GM21526 (cell line): ENCODE results near the gene KAZALD1.
A peak's percentile ranks its signal among the peaks of the same experiment; 100 is the strongest.
"Not testable (repeated sequence)": the region's sequence is repeated elsewhere in the genome, so short reads cannot be mapped to it uniquely, and the experiment has no call there.

Experiments used
- ATAC-seq: cut with Tn5 transposase; IDR thresholded peaks from one replicate; pipeline ENCODE4 v1.9.1; 2021; ENCODE audit warnings: moderate library complexity; ENCODE audit not compliant: unreplicated experiment, low FRiP score

The KAZALD1 gene

GRCh38 chr10:101029520-101030295, 32.1 kb upstream of the KAZALD1 start:
- no peak for ATAC-seq

GRCh38 chr10:101030496-101031127, 31.2 kb upstream of the KAZALD1 start:
- ATAC-seq, result no peak

GRCh38 chr10:101031128-101031795, 30.5 kb upstream of the KAZALD1 start, which contains the start of the genes PDZD7 and SFXN3:
Gene PDZD7 (minus strand): TSS chr10:101031129. CDS start chr10:101030219, 910 bp downstream.
Gene SFXN3 (plus strand): TSS chr10:101031234. CDS start chr10:101034695, 3,461 bp downstream.
- ATAC-seq, result peak; percentile 83

GRCh38 chr10:101031796-101032636, 29.8 kb upstream of the KAZALD1 start:
- ATAC-seq, result no peak

GRCh38 chr10:101032637-101033224, 29.1 kb upstream of the KAZALD1 start:
- ATAC-seq, result no peak

- ATAC-seq, result no peak
Measured at GRCh38 chr10:101033276-101033675, 28.5 kb upstream of the KAZALD1 start.

- not testable (repeated sequence) for ATAC-seq
Measured at GRCh38 chr10:101034404-101034803, 27.4 kb upstream of the KAZALD1 start.

GRCh38 chr10:101035314-101035713, 26.5 kb upstream of the KAZALD1 start:
- no peak for ATAC-seq

DNA sequence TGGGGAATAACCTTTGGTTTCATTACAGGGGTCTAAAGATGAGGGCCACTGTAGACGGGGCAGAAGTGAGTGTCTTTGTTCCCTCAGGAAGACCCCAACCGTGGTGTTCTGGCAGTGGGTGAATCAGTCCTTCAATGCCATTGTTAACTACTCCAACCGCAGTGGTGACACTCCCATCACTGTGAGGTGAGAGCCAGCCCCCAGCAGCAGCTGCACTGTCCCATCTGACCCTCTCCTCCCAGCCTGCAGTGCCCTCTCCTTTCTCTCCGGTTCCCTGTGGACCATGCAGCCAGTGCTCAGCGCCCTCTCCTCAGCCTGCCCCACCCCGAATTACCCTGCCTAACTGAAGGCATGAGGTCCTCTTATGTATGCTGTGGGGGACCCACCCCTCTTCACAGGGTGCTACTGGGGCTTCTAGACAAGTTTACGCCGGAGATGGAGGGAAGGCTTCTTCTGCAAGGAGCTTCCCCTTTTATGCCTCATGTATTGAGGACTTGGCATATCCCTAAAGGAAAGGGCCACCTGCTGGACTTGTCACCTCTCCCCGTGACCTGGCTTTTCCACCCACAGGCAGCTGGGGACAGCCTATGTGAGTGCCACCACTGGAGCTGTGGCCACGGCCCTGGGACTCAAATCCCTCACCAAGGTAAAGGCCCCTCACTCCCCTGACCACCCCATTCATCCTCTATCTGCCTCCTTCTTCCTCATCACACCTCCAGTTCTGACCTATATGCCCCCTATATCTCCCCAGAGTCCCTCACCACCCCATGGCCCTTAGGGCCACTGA, 25.7 kb upstream of the KAZALD1 start:
- ATAC-seq, result no peak

GRCh38 chr10:101036726-101037125, 25.1 kb upstream of the KAZALD1 start:
- ATAC-seq, result no peak

- no peak for ATAC-seq
Measured at GRCh38 chr10:101038484-101038883, 23.3 kb upstream of the KAZALD1 start.

DNA sequence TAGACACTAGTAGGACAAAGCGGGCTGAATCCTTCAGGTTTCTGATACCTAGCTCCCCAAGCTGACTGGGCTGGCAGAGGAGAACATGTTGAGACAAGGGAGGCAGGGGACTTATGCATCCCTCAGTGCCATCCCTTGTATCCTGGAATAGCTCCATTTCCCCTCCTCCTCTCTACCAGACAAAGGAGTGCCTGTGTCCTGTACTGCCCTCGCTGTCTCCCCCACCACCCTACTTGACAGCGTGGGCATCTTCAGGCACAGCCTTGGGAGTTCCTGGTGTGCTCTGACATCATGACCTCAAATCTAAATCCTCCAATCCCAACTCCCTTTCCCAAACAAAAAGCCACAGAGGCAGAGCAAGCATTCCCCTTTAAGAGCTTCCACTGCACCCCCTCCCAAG, 21.7 kb upstream of the KAZALD1 start:
- no peak for ATAC-seq

DNA sequence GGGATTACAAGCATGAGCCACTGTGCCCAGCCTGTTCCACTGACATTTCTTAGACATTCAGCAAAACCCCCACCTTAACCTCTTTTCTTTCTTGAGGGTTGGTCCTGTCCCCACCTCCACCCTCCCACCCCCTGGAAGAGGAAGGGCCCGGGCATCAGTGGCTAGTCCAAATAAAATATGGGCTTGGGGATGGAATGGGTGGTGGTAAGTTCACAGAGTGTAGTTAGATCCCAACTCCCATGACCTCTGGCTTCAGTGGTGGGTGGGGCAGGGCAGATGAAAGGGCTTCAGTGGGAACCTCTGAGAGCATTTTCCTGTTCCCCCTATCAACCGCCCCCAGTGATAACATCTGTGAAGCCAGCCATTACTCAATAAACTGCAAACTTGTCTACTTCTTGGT, 20.9 kb upstream of the KAZALD1 start:
- no peak for ATAC-seq

DNA sequence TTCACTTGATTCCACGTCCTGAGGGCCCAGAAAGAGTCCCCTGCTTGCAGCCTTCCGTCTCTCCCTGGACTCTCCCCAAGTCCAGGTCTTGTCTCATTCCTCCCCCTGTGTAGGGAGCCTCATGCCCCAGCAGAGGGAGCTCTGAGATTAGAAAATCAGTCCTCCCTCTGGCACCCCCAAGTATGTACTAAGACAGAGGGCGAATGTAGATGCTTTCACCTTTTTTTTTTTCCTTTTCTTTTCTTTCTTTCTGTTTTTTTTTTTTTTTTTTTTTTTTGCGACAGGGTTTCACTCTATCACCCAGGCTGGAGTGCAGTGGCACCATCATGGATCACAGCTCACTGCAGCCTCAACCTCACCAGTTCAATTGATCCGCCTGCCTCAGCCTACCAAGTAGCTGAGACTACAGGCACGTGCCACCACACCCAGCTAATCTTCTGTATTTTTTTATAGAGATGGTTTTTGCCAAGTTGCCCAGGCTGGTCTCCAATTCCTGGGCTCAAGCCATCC, 20.5 kb upstream of the KAZALD1 start:
- peak; percentile 60 for ATAC-seq

GRCh38 chr10:101042118-101042517, 19.7 kb upstream of the KAZALD1 start:
- no peak for ATAC-seq

DNA sequence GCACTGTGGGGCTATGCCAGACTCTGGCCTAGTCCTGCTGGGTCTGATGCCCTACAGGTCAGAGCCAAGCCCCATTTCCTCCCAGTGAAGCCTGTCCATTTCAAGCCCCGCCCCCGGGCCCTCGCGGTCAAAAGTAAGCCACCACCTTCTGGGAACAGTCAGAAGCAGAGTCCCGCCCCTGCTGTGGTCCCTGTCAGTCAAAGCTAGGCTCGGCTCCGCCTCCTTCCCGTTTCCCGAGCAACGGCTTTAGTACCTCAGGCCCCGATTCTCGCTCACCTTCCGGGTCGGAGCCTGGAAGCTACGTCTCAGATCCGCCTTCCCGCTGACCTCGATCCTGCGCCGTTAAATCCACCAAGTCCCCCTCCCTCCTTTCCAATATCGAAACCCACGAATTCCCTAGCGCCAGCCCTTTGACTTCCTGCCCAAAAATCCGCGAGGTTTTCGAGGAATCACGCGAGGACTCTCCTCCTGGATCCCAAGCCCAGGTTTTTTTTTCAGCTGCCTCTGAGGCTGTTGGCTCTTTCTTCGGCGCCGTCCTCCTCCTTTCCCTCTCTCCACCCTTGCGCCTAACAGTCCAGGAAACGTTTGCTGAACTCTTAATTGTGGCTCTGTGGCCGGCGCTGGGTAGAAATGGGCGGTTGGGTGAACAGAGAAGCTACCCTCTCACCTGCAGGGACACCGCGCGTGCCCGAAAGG, 19.0 kb upstream of the KAZALD1 start:
- peak; percentile 88 for ATAC-seq

DNA sequence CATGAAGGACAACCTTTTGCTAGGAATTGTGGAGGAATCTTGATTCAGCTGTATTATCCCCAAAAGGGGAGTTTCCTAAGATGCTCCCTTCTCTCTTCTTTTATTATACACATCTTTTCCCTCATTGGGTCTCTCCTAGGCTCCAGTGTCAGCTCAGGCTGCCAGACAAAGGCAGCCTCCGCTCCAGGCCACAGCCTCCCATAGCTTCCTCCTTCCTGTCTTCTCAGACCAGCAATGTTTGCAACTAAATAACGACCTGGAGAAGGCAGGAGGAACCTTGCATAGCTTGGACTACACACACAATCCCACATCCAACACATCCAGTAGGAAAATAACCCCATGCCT, 18.5 kb upstream of the KAZALD1 start:
- ATAC-seq, result no peak

- ATAC-seq, result no peak
Measured at GRCh38 chr10:101044117-101044516, 17.7 kb upstream of the KAZALD1 start.
